ENCODE results near the gene POLR3H.

GRCh38 chr22:41480397-41480735 is 63.9 kb downstream of the POLR3H start:
- TF ChIP-seq, protein P1, sequence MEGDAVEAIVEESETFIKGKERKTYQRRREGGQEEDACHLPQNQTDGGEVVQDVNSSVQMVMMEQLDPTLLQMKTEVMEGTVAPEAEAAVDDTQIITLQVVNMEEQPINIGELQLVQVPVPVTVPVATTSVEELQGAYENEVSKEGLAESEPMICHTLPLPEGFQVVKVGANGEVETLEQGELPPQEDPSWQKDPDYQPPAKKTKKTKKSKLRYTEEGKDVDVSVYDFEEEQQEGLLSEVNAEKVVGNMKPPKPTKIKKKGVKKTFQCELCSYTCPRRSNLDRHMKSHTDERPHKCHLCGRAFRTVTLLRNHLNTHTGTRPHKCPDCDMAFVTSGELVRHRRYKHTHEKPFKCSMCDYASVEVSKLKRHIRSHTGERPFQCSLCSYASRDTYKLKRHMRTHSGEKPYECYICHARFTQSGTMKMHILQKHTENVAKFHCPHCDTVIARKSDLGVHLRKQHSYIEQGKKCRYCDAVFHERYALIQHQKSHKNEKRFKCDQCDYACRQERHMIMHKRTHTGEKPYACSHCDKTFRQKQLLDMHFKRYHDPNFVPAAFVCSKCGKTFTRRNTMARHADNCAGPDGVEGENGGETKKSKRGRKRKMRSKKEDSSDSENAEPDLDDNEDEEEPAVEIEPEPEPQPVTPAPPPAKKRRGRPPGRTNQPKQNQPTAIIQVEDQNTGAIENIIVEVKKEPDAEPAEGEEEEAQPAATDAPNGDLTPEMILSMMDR (IDR thresholded peaks at IDR 0.05) = no peak
- TF ChIP-seq POLR2A (IDR thresholded peaks at IDR 0.05; ENCODE audit: low read depth) = no peak
- TF ChIP-seq EP300 (IDR thresholded peaks at IDR 0.05) = no peak
